Glutamatergic neuron (in vitro differentiated cells): ENCODE results near the gene TRAFD1. TPM values are rescaled to one million over a fixed set of nuclear protein-coding genes. Genes with fewer than 3 reads are reported as not detected.

Source experiments
- DNase-seq: peaks from one replicate; pipeline ENCODE4 v3.0.0; 2022
- H3K27ac Mint-ChIP-seq: one replicate; pipeline ENCODE4 v1.8.0; 2020; ENCODE audit warnings: mild to moderate bottlenecking, mixed read lengths, inconsistent platforms; ENCODE audit not compliant: unreplicated experiment
- H3K27me3 Mint-ChIP-seq: one replicate; pipeline ENCODE4 v1.8.0; 2020; ENCODE audit warnings: mild to moderate bottlenecking, moderate library complexity, mixed read lengths, inconsistent platforms; ENCODE audit not compliant: unreplicated experiment
- H3K36me3 Mint-ChIP-seq: one replicate; pipeline ENCODE4 v1.8.0; 2020; ENCODE audit warnings: mild to moderate bottlenecking, mixed read lengths, inconsistent platforms; ENCODE audit not compliant: unreplicated experiment
- H3K4me1 Mint-ChIP-seq: one replicate; pipeline ENCODE4 v1.8.0; 2020; ENCODE audit warnings: mild to moderate bottlenecking, low read depth, mixed read lengths, inconsistent platforms; ENCODE audit not compliant: unreplicated experiment
- H3K4me3 Mint-ChIP-seq: one replicate; pipeline ENCODE4 v1.8.0; 2020; ENCODE audit warnings: mild to moderate bottlenecking, mixed read lengths, inconsistent platforms; ENCODE audit not compliant: unreplicated experiment
- H3K9me3 Mint-ChIP-seq: one replicate; pipeline ENCODE4 v1.8.0; 2020; ENCODE audit warnings: mild to moderate bottlenecking, moderate library complexity, mixed read lengths, inconsistent platforms; ENCODE audit not compliant: unreplicated experiment
- total RNA-seq: library from RNA; stranded (reverse); fragmentation: NEBNext Ultra II Directional; extraction: Animal tissue kit (Norgen Biotek cat#: 25700); gene quantifications from one replicate; pipeline ENCODE4 v1.2.1, GENCODE V29; 2021; ENCODE audit not compliant: unreplicated experiment
- TF ChIP-seq, protein P1 (sequence below): fragments of 200-600 bp; sonication (generic); IDR thresholded peaks from one replicate; pipeline ENCODE4 v1.5.0; 2021; ENCODE audit not compliant: partially characterized antibody, unreplicated experiment

Gene TRAFD1
- total RNA-seq, 1 donor from 2014 or later, result 36.8 TPM

DNA sequence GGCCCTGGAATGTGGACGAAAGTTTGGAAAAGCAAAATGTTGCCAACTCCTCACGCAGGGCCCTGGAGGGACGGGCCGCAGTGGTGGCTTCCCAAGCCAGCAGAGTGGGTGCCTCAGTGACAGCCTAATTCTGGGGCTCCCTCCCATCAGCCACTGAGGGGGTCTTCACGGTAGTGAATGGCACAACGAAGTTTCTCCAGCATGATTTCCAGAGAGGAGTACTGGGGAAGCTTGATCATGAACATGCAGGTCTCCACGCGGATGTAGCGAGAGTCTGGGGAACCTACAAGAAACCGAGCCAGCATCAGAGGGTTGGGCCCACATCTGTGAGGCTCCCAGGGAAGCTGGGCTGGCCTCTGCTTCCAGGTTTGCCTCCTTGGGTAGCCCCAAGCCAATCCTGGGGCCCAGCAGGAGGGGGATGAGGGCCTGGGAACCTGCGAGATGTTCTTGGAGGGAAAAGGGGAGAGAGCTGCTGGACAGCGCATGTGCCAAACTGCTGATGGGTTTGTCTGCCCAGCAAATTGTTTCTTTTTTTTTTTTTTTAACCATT is 37.0 kb downstream of the TRAFD1 start:
- Mint-ChIP-seq H3K27me3 (peaks cover 7% of the 10 kb centered on the region), H3K9me3 (peaks cover 13% of the 10 kb centered on the region), H3K4me1 (no peaks in the 10 kb centered on the region), H3K4me3 (no peak overlapping the region), H3K27ac (no peak overlapping the region), H3K36me3 (peaks cover 45% of the 10 kb centered on the region)
- DNase-seq, result no peak
- TF ChIP-seq, protein P1, sequence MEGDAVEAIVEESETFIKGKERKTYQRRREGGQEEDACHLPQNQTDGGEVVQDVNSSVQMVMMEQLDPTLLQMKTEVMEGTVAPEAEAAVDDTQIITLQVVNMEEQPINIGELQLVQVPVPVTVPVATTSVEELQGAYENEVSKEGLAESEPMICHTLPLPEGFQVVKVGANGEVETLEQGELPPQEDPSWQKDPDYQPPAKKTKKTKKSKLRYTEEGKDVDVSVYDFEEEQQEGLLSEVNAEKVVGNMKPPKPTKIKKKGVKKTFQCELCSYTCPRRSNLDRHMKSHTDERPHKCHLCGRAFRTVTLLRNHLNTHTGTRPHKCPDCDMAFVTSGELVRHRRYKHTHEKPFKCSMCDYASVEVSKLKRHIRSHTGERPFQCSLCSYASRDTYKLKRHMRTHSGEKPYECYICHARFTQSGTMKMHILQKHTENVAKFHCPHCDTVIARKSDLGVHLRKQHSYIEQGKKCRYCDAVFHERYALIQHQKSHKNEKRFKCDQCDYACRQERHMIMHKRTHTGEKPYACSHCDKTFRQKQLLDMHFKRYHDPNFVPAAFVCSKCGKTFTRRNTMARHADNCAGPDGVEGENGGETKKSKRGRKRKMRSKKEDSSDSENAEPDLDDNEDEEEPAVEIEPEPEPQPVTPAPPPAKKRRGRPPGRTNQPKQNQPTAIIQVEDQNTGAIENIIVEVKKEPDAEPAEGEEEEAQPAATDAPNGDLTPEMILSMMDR, result no peak

DNA sequence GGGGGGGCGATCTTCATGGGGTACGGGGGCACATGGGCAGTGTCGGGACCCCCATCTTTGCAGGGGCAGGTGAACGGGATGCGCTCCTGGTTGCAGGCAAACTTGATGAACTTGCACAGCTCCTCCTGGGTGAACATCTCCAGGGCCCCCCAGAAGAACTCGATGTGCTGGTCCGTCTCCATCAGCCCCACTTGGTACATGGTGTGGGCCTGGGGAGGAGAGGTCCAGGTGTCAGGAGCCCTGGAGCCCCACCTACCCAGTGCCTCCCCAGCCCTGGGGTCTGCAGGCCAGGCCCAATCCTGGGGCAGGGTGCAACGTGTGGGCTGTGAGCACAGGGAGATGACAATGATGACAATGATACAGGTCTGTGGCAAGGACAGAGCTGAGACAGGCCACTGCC is 37.7 kb downstream of the TRAFD1 start:
- no peak for DNase-seq
- Mint-ChIP-seq H3K27ac (no peak overlapping the region), H3K4me3 (no peak overlapping the region), H3K36me3 (peaks cover 37% of the 10 kb centered on the region), H3K4me1 (no peaks in the 10 kb centered on the region), H3K9me3 (peaks cover 15% of the 10 kb centered on the region), H3K27me3 (peaks cover 7% of the 10 kb centered on the region)
- TF ChIP-seq, protein P1, result no peak

DNA sequence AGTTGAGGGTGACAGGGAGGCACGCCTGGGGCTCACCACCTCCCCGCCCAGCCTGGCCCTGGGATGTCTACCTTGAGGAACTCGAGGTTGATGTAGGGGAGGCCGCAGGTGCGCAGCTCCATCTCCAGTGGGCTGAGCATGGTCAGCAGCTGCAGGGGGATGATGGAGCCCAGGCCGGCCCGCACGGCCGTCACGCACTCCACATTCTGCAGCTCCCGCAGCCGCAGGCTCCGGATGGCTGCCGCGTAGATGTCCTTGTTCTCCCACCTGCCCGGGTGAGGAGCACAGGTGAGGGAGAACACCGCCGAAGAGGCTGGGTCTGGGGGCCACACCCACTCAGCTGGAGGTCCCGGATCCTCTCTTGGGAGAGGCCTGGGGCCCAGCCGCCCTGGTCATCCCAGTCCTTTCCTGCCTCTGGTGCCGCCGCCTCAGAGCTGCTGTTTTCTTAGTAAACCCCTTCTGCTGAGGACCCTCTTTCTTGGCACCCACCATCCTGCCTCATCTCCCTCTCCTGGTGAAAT is 38.2 kb downstream of the TRAFD1 start:
- Mint-ChIP-seq H3K4me3 (no peak overlapping the region), H3K27ac (no peak overlapping the region), H3K9me3 (peaks cover 18% of the 10 kb centered on the region), H3K36me3 (peaks cover 34% of the 10 kb centered on the region), H3K4me1 (no peaks in the 10 kb centered on the region), H3K27me3 (peaks cover 8% of the 10 kb centered on the region)
- no peak for DNase-seq
- TF ChIP-seq, protein P1, result no peak

DNA sequence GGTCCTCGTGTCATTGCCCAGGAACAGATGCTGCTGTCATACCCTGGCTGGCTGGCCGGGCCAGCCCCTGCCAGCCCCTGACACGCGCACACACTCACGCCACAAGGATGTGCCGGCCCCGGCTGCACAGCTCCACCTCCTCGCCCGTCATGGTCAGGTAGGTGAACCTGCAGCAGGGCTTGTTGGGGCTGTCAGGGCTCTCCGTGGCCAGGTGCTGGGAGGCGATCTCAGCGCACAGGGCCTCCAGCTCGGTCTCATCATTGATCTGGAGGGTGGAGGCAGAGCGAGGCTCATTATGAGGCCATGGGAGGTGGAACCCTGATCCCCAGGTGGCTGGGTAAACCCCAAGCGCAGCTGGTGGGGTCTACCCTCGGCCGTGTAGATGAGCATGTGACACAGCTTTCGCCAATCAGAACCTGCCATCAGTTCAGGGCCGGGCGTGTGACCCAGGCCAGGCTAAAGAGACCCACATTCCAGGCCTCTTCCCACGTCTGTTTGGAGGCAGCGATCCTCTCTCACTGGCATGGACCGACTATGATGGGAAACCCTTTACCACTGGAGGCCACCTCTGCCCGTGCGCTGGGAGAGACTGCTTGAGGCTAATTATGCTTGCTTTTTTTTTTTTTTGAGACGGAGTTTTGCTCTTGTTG is 38.8 kb downstream of the TRAFD1 start:
- H3K27ac Mint-ChIP-seq, result no peak overlapping the region
- H3K4me1 Mint-ChIP-seq, result no peaks in the 10 kb centered on the region
- peaks cover 18% of the 10 kb centered on the region for H3K9me3 Mint-ChIP-seq
- H3K4me3 Mint-ChIP-seq, result no peak overlapping the region
- DNase-seq, result no peak
- peaks cover 8% of the 10 kb centered on the region for H3K27me3 Mint-ChIP-seq
- TF ChIP-seq, protein P1, result no peak
- H3K36me3 Mint-ChIP-seq, result peaks cover 28% of the 10 kb centered on the region

DNA sequence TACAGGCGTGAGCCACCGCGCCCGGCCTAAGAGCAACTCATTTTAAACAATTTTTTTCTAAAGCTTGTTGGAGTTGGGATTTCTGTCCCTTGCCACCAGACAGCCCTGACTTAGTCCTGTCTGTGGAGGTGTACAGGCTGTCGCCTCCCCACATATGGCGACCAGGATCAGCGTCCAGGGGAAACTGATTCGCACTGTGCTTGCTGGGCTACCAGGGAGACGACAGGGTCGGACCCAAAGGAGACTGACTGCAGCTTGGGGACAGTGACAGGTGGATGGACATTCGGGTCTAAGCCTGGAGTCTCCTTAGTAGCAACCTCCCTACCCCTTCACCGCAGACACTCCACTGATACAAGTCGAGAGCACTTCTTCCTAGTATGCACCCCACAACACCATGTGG is 40.3 kb downstream of the TRAFD1 start:
- peaks cover 19% of the 10 kb centered on the region for H3K36me3 Mint-ChIP-seq
- peak overlapping the region; percentile 5 for H3K27ac Mint-ChIP-seq
- H3K27me3 Mint-ChIP-seq, result peaks cover 10% of the 10 kb centered on the region
- no peak overlapping the region for H3K4me3 Mint-ChIP-seq
- peaks cover 26% of the 10 kb centered on the region for H3K9me3 Mint-ChIP-seq
- no peak for DNase-seq
- no peaks in the 10 kb centered on the region for H3K4me1 Mint-ChIP-seq
- TF ChIP-seq, protein P1, result no peak
